ENCODE data around the gene PSMD12. TPM values are rescaled to one million over a fixed set of nuclear protein-coding genes. Genes with fewer than 3 reads are reported as not detected.

Gene PSMD12
- total and polyA plus RNA-seq, 8 donors: 4.9 to 44.6 (median 17.4) TPM

- Histone ChIP-seq H3K27ac (no peak overlapping the region), H3K4me3 (no peak overlapping the region), H3K27me3 (no peaks in the 10 kb centered on the region), H3K4me1 (peaks cover 6 to 19% (median 17%) of the 10 kb centered on the region in 4 donors), H3K36me3 (no peaks in the 10 kb centered on the region), H3K9me3 (no peaks in the 10 kb centered on the region)
- TF ChIP-seq CTCF (IDR thresholded peaks at IDR 0.05): no peak
- TF ChIP-seq EP300 (IDR thresholded peaks at IDR 0.05): no peak
- no peak for TF ChIP-seq POLR2AphosphoS5 (IDR thresholded peaks at IDR 0.05)
- no peak for TF ChIP-seq POLR2A (IDR thresholded peaks at IDR 0.05)
- WGBS, 5 donors: 89 to 94% (median 92%) methylated on average over 20 of the region's 20 CpGs
- intact Hi-C loops (cut with DNase I; ENCODE audit: low total_unique reads): no loop called here
- no peak for DNase-seq
These were observed 19.0 kb upstream of the PSMD12 start for GRCh38 chr17:67385122-67385988.

GRCh38 chr17:67381929-67382257 lies 15.5 kb upstream of the PSMD12 start:
- Histone ChIP-seq H3K36me3 (no peaks in the 10 kb centered on the region), H3K4me1 (peaks cover 0 to 18% (median 11%) of the 10 kb centered on the region in 4 donors), H3K4me3 (no peak overlapping the region), H3K27me3 (no peaks in the 10 kb centered on the region), H3K9me3 (no peaks in the 10 kb centered on the region), H3K27ac (peak overlapping the region in 2 of 5 donors; percentile 16 to 46)
- TF ChIP-seq EP300 (IDR thresholded peaks at IDR 0.05) (no peak), CTCF (IDR thresholded peaks at IDR 0.05) (no peak), POLR2A (IDR thresholded peaks at IDR 0.05) (no peak), POLR2AphosphoS5 (IDR thresholded peaks at IDR 0.05) (no peak)
- intact Hi-C loops (cut with DNase I; ENCODE audit: low total_unique reads): no loop called here
- 16 to 63% (median 33%) methylated on average over 1 of the region's 1 CpG for WGBS, 5 donors
- no peak for DNase-seq

GRCh38 chr17:67379251-67379630 lies 12.9 kb upstream of the PSMD12 start:
- TF ChIP-seq POLR2AphosphoS5 (IDR thresholded peaks at IDR 0.05) (no peak), EP300 (IDR thresholded peaks at IDR 0.05) (no peak), CTCF (IDR thresholded peaks at IDR 0.05) (no peak), POLR2A (IDR thresholded peaks at IDR 0.05) (no peak)
- intact Hi-C loops (cut with DNase I; ENCODE audit: low total_unique reads): loop anchor here (5.0 to 10.0 kb wide), 2 partner anchors 98 to 316 kb away; no protein-coding TSS in a partner anchor
- no peaks in the 10 kb centered on the region for H3K36me3 ChIP-seq
- WGBS, 5 donors: 61 to 69% (median 63%) methylated on average over 8 of the region's 8 CpGs
- peak overlapping the region; percentile 69 to 85 (median 82) for H3K4me3 ChIP-seq
- H3K9me3 ChIP-seq: no peaks in the 10 kb centered on the region
- H3K27ac ChIP-seq: peak overlapping the region; percentile 88 to 97 (median 93)
- DNase-seq: no peak
- peaks cover 8 to 42% (median 19%) of the 10 kb centered on the region in 4 donors for H3K4me1 ChIP-seq
- H3K27me3 ChIP-seq: no peaks in the 10 kb centered on the region

- peak; percentile 80 to 92 for DNase-seq
- WGBS, 5 donors: 0 to 1% (median 1%) methylated on average over 37 to 72 of the region's 72 CpGs
- peak in 5 of 7 experiments; percentile 27 to 91 (median 45) for TF ChIP-seq CTCF (IDR thresholded peaks at IDR 0.05)
- TF ChIP-seq EP300 (IDR thresholded peaks at IDR 0.05): no peak
- TF ChIP-seq POLR2AphosphoS5 (IDR thresholded peaks at IDR 0.05): peak; percentile 67 to 85 (median 84)
- TF ChIP-seq POLR2A (IDR thresholded peaks at IDR 0.05): no peak
- Histone ChIP-seq H3K27ac (peak overlapping the region; percentile 88 to 97 (median 93)), H3K9me3 (no peaks in the 10 kb centered on the region), H3K27me3 (no peaks in the 10 kb centered on the region), H3K4me1 (peaks cover 8 to 43% (median 19%) of the 10 kb centered on the region in 4 donors), H3K36me3 (no peaks in the 10 kb centered on the region), H3K4me3 (peak overlapping the region; percentile 69 to 85 (median 82))
- intact Hi-C loops (cut with DNase I; ENCODE audit: low total_unique reads): loop anchor here (5.0 to 10.0 kb wide), 2 partner anchors 99 to 316 kb away; no protein-coding TSS in a partner anchor
These were observed 12.3 kb upstream of the PSMD12 start for GRCh38 chr17:67378454-67379250.

All from stomach (tissue), 9 donors.